GM21723 (cell line): ENCODE results near the gene CFAP46.

ENCODE experiments used
- ATAC-seq: cut with Tn5 transposase; IDR thresholded peaks from one replicate; pipeline ENCODE4 v1.9.1; 2021; ENCODE audit warnings: mild to moderate bottlenecking, moderate library complexity; ENCODE audit not compliant: unreplicated experiment

The CFAP46 gene

GRCh38 chr10:132980426-132981172, 38.2 kb upstream of the CFAP46 start:
- no peak for ATAC-seq

- ATAC-seq: no peak
These were observed 37.4 kb upstream of the CFAP46 start for GRCh38 chr10:132979491-132980425.

DNA sequence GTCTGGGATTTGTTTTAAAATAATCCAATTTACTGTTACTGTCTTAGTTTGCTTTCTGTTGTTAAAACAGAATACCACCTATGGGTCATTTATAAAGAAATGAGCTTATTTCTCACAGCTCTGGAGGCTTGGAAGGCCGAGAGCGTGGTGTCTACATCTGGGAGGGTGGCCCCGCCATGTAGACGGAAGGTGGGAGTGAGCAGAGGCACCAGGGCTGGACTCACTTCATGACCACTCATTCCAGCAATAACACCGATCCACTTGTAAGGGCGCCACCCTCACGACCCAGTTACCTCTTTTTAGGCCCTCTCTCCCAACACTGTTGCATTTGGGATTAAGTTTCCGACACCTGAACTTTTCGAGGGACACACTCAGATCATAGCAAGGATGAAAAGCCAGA, 36.2 kb upstream of the CFAP46 start:
- ATAC-seq: no peak

- no peak for ATAC-seq
These were observed 35.4 kb upstream of the CFAP46 start for GRCh38 chr10:132977807-132978206.

- ATAC-seq: no peak
These were observed 34.7 kb upstream of the CFAP46 start for GRCh38 chr10:132977076-132977475.

- ATAC-seq: no peak
These were observed 33.7 kb upstream of the CFAP46 start for GRCh38 chr10:132975831-132976682.

- ATAC-seq: no peak
These were observed 32.8 kb upstream of the CFAP46 start for GRCh38 chr10:132974886-132975830.

GRCh38 chr10:132974249-132974796, 32.0 kb upstream of the CFAP46 start:
- no peak for ATAC-seq

DNA sequence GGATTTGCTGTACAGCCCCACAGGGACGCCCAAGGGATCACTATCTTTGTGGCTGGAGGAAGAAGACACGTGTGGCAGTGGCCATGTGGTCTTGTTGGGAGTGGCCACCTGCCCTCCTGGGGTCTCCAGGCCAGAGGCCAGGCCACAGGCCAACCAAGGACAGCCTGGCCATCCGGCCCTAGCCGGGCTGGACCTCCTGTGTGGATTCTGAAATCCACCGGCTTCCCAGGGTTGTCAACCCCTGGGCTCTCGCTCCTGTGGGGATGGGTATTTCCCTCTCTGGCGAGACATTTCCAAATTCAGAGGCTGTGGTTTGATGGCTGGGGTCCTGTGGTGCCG, 31.5 kb upstream of the CFAP46 start:
- no peak for ATAC-seq

DNA sequence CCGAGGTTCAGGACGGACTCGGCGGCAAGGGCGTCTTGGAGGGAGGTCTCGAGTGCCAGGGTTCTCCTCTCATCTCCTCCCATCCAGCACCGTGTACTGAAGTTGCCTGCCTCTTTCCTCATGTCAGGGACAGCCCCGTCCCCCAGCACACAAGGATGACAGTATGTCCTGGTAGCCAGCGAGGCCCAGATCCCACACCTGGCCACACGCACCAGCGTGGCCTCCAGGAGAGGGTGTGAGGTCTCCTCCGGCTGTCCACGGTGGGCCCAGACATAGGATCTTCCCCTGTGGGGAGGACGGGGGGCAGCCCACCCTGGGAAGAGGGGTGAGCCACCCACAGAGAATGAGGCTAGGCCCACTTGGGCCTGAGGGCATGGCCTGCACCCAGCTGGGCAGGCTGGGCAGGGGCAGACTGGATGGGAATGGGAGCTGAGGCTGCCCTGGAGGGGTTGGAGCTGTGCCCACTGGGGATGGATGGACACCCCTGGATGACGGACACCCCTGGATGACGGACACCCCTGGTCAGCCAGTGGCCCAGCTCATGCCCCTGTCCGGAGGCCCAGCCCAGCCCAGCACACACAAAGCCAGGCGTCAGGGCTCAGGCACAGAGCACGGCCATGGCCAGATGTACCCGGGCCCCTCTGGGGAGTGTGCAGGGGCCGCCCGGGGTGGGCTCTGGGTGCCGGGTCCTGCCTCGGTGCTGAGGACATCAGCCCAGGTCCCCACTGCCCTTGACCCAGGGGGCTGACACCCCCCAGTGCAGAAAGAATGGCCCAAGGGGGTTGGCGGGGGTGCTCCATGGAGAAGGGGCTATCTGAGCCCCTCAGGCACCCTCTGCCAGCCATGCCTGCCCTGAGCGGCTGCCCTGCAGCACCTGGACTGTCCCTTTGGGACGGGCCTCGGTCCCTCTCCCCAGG, 30.9 kb upstream of the CFAP46 start:
- ATAC-seq: no peak

DNA sequence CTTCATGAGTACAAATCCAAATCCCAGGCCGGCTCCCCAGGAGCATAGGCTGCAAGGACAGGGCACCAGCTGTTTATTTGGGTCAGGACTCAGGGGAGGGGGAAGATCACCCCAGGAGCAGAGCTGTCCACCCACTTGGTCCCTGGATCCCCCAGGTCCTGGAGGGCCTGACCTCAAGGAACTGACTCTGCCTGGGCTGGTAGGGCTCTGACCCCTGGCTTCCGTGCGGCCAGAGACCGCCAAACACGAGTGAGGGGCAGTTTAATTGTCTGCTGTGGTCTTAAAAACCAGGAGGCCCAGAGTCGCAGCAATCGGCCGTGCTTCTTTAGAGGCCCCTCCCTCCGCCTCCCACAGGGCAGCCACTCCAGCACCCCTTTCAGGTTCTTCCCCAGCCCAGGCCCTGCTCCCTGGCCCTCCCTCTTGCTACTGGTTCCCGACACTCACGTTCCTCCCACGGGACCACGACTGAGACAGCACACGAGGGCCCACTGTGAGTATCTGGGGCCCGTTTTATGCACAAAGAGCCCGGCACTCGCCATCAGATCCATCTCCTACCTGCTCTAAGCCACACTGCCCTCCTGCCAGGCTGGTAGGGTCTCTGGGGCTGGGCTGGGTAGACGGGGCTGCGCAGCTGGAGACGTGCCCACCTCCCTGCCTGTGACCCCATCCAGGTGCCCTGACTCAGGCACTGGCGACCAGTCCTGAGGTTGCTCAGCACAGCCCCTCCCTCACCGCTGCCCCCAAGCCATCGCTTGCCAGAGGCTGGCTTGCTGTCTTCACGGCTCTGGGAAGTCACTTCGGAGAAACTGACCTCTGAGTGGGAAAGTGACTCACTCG, 30.0 kb upstream of the CFAP46 start:
- no peak for ATAC-seq

- no peak for ATAC-seq
These were observed 29.2 kb upstream of the CFAP46 start for GRCh38 chr10:132971448-132972148.

- ATAC-seq: no peak
These were observed 28.5 kb upstream of the CFAP46 start for GRCh38 chr10:132970641-132971438.

DNA sequence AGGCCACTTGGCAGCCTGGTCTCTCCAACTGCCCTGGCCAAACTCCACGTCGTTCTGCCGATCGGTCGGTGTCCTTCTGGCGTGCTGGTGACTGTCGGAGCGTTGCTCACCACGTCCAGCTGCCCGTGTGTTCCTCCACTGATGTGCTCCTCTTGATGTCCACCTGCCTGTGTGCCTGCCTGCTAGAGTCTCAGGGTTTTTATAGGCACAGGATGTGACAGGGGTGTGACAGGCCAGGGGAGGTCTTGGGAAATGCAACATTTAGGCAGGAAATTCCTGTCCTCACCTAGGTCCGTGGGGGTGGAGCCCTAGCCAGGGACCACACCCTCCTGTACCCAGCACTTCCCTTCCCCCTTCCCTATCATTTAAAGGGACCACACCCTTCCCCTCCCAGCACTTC, 25.2 kb upstream of the CFAP46 start:
- no peak for ATAC-seq

DNA sequence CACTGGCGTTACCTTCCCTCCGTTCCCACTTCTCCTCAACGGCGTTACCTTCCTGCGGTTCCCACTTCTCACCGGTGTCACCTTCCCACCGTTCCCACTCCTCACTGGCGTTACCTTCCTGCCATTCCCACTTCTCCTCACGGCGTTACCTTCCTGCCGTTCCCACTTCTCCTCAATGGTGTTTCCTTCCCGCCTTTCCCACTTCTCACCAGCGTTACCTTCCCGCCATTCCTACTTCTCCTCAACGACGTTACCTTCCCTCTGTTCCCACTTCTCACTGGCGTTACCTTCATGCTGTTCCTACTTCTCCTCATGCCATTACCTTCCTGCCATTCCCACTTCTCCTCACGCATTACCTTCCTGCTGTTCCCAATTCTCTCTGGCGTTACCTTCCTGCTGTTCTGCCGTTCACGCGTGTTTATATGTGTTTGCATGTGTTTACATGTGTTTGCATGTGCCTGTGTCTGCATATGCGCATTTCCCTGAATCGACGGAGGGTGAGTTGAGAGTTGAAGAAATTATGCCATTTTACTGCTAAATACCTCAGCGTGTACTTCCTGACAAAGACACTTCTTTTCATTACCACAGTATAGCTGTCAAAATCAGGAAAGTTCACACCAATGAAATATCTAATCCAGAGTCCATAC, 23.2 kb upstream of the CFAP46 start:
- ATAC-seq: no peak
